Measurements from ENCODE around the gene ERVW-1. TPM values are rescaled to one million over a fixed set of nuclear protein-coding genes. Genes with fewer than 3 reads are reported as not detected.
"Not testable (repeated sequence)": the region's sequence is repeated elsewhere in the genome, so short reads cannot be mapped to it uniquely, and the experiment has no call there.

Gene ERVW-1
- polyA plus RNA-seq, 3 donors: not detected

DNA sequence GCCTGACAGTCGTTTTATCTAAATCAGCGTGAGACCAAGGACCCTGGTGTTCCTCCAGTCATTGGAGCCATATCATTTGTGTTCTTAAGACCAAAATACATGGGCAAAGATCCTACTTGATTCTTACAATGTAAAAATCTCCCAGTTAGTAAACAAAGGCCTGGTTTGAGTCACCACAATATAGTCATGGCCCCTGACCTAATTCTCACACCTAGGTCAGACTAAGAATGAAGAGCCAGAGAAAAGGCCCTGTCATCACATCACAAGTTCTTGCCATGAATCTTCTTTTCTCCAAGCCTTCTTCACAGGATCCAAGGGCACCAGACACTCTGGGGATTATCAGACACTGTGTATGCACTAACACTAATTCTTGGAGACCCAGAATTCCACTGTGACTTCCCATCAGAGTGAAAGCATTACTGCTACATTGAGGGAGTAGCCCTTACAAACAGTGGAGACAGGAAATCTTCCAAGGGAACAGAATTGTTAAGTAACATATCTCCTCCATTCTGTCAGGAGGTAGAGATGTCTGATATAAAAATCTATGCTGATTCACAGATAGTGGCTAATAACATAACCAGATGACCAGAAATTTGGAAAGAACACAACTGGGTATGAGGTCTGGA, 7.6 kb upstream of the ERVW-1 start:
- Histone ChIP-seq H3K27ac (ENCODE audit: low read depth in 1 of 2, low read length in 2 of 2) (no peak overlapping the region), H2AFZ (ENCODE audit: insufficient read depth, low read depth, low read length, poor library complexity, severe bottlenecking) (no peak overlapping the region), H3K4me2 (replicated peaks; ENCODE audit: extremely low read depth, low read length, poor library complexity, severe bottlenecking) (no peak overlapping the region), H3K36me3 (replicated peaks in 1 of 2; ENCODE audit: control insufficient read depth in 1 of 2, insufficient read depth in 2 of 2, low read length in 2 of 2) (peaks cover 39 to 49% of the 10 kb centered on the region in 2 donors), H3K9me3 (replicated peaks in 1 of 2; ENCODE audit: control insufficient read depth in 1 of 2, insufficient read depth in 1 of 2, low read length in 2 of 2) (no peaks in the 10 kb centered on the region), H3K79me2 (ENCODE audit: insufficient read depth, low read length) (no peaks in the 10 kb centered on the region), H3K27me3 (ENCODE audit: control insufficient read depth in 2 of 2, insufficient read depth in 2 of 2, low read length in 2 of 2) (no peaks in the 10 kb centered on the region), H4K20me1 (ENCODE audit: insufficient read depth, low read length) (no peaks in the 10 kb centered on the region), H3K9ac (ENCODE audit: insufficient read depth, low read length, poor library complexity, severe bottlenecking) (no peak overlapping the region), H3K4me3 (replicated peaks in 1 of 3; ENCODE audit: low read depth in 2 of 3, low read length in 3 of 3) (no peak overlapping the region), H3K4me1 (ENCODE audit: control insufficient read depth in 1 of 2, insufficient read depth in 2 of 2, low read length in 2 of 2) (no peaks in the 10 kb centered on the region)
- no peak for DNase-seq
- Mint-ChIP-seq H3K4me1 (no peaks in the 10 kb centered on the region), H3K4me3 (no peak overlapping the region), H3K36me3 (peaks cover 23 to 32% of the 10 kb centered on the region in 2 donors), H3K27me3 (ENCODE audit: low read depth in 3 of 3) (no peaks in the 10 kb centered on the region), H3K27ac (no peak overlapping the region), H3K9me3 (no peaks in the 10 kb centered on the region)
- TF ChIP-seq, protein P1, sequence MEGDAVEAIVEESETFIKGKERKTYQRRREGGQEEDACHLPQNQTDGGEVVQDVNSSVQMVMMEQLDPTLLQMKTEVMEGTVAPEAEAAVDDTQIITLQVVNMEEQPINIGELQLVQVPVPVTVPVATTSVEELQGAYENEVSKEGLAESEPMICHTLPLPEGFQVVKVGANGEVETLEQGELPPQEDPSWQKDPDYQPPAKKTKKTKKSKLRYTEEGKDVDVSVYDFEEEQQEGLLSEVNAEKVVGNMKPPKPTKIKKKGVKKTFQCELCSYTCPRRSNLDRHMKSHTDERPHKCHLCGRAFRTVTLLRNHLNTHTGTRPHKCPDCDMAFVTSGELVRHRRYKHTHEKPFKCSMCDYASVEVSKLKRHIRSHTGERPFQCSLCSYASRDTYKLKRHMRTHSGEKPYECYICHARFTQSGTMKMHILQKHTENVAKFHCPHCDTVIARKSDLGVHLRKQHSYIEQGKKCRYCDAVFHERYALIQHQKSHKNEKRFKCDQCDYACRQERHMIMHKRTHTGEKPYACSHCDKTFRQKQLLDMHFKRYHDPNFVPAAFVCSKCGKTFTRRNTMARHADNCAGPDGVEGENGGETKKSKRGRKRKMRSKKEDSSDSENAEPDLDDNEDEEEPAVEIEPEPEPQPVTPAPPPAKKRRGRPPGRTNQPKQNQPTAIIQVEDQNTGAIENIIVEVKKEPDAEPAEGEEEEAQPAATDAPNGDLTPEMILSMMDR (IDR thresholded peaks at IDR 0.05): no peak
- WGBS (ENCODE audit: insufficient coverage): 100% methylated on average over 2 of the region's 2 CpGs
- intact Hi-C loops (cut with micrococcal nuclease): no loop called here

DNA sequence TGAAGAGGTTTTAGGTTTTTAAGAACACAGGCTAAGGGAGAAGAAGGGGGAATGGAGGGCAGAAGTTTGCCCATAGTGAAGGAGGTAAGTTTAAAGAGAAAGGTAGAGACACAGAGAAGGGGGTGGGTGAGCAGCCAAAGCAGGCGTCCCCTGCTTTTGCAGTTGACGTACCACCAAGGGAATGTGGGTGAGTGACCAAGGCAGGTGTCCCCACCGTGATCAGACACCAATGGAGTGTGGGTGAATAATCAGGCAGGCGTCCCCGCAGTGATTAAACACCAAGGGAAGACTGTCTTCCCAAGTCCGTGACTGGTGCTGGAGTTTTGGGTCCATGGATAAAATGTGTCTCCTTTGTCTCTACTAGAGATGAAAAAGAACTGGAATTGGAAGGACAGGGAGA, 6.5 kb upstream of the ERVW-1 start:
- H3K36me3 ChIP-seq (replicated peaks in 1 of 2; ENCODE audit: control insufficient read depth in 1 of 2, insufficient read depth in 2 of 2, low read length in 2 of 2): peaks cover 32 to 39% of the 10 kb centered on the region in 2 donors
- H3K27me3 Mint-ChIP-seq (ENCODE audit: low read depth in 3 of 3); H3K27ac ChIP-seq (ENCODE audit: low read depth in 1 of 2, low read length in 2 of 2); H3K9me3 ChIP-seq (replicated peaks in 1 of 2; ENCODE audit: control insufficient read depth in 1 of 2, insufficient read depth in 1 of 2, low read length in 2 of 2); H3K27me3 ChIP-seq (ENCODE audit: control insufficient read depth in 2 of 2, insufficient read depth in 2 of 2, low read length in 2 of 2); DNase-seq; H3K4me3 Mint-ChIP-seq; H3K4me3 ChIP-seq (replicated peaks in 1 of 3; ENCODE audit: low read depth in 2 of 3, low read length in 3 of 3); H3K27ac Mint-ChIP-seq; H2AFZ ChIP-seq (ENCODE audit: insufficient read depth, low read depth, low read length, poor library complexity, severe bottlenecking); H3K4me1 Mint-ChIP-seq; H3K79me2 ChIP-seq (ENCODE audit: insufficient read depth, low read length); H3K4me2 ChIP-seq (replicated peaks; ENCODE audit: extremely low read depth, low read length, poor library complexity, severe bottlenecking); intact Hi-C loops (cut with micrococcal nuclease); H4K20me1 ChIP-seq (ENCODE audit: insufficient read depth, low read length); H3K9me3 Mint-ChIP-seq; H3K4me1 ChIP-seq (ENCODE audit: control insufficient read depth in 1 of 2, insufficient read depth in 2 of 2, low read length in 2 of 2); H3K9ac ChIP-seq (ENCODE audit: insufficient read depth, low read length, poor library complexity, severe bottlenecking): not testable (repeated sequence)
- peaks cover 22 to 25% of the 10 kb centered on the region in 2 donors for H3K36me3 Mint-ChIP-seq
- WGBS (ENCODE audit: insufficient coverage): 92% methylated on average over 6 of the region's 6 CpGs

DNA sequence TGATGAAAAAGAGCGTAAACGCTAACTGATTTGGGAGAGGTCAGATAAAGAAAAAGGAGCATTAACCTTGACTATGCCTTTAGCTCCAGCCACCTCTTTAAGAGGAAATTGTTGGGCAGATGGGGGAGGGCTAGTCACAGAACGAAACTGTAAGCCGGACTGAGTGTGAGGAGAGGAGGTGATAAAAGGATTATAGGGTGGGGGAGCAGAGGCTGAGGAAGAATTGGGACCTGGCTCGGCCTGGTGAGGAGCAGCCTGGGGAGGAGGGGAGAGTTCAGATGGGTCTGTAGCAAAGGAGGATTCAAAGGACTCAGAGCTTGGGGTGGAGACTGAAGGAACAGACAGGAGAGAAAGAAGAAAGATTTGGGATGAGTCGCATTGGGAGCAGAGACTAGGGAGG, 5.9 kb upstream of the ERVW-1 start:
- H3K79me2 ChIP-seq (ENCODE audit: insufficient read depth, low read length); H3K4me3 ChIP-seq (replicated peaks in 1 of 3; ENCODE audit: low read depth in 2 of 3, low read length in 3 of 3); H3K9me3 ChIP-seq (replicated peaks in 1 of 2; ENCODE audit: control insufficient read depth in 1 of 2, insufficient read depth in 1 of 2, low read length in 2 of 2); H3K27ac ChIP-seq (ENCODE audit: low read depth in 1 of 2, low read length in 2 of 2); H3K4me1 Mint-ChIP-seq; H3K27ac Mint-ChIP-seq; H3K4me3 Mint-ChIP-seq; H3K9ac ChIP-seq (ENCODE audit: insufficient read depth, low read length, poor library complexity, severe bottlenecking); H3K27me3 Mint-ChIP-seq (ENCODE audit: low read depth in 3 of 3); H2AFZ ChIP-seq (ENCODE audit: insufficient read depth, low read depth, low read length, poor library complexity, severe bottlenecking); H3K9me3 Mint-ChIP-seq; H3K4me2 ChIP-seq (replicated peaks; ENCODE audit: extremely low read depth, low read length, poor library complexity, severe bottlenecking); H4K20me1 ChIP-seq (ENCODE audit: insufficient read depth, low read length); DNase-seq; H3K4me1 ChIP-seq (ENCODE audit: control insufficient read depth in 1 of 2, insufficient read depth in 2 of 2, low read length in 2 of 2); intact Hi-C loops (cut with micrococcal nuclease); H3K27me3 ChIP-seq (ENCODE audit: control insufficient read depth in 2 of 2, insufficient read depth in 2 of 2, low read length in 2 of 2): not testable (repeated sequence)
- peaks cover 28 to 33% of the 10 kb centered on the region in 2 donors for H3K36me3 ChIP-seq (replicated peaks in 1 of 2; ENCODE audit: control insufficient read depth in 1 of 2, insufficient read depth in 2 of 2, low read length in 2 of 2)
- WGBS (ENCODE audit: insufficient coverage): 95% methylated on average over 2 of the region's 6 CpGs
- peaks cover 18 to 21% of the 10 kb centered on the region in 2 donors for H3K36me3 Mint-ChIP-seq

DNA sequence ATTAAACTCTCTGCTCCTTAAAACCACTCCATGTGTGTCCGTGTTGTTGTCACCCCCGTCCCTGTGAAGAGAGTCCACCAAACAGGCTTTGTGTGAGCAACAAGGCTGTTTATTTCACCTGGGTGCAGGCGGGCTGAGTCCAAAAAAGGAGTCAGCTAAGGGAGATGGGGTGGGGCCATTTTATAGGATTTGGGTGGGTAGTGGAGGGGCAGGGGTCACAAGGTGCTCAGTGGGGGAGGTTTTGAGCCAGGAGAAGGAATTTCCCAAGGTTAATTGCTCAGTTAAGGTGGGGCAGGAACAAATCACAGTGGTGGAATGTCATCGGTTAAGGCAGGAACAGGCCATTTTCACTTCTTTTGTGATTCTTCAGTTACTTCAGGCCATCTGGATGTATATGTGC, 1.4 kb upstream of the ERVW-1 start:
- H3K4me1 ChIP-seq (ENCODE audit: control insufficient read depth in 1 of 2, insufficient read depth in 2 of 2, low read length in 2 of 2); intact Hi-C loops (cut with micrococcal nuclease); H3K4me2 ChIP-seq (replicated peaks; ENCODE audit: extremely low read depth, low read length, poor library complexity, severe bottlenecking); H3K79me2 ChIP-seq (ENCODE audit: insufficient read depth, low read length); H3K4me1 Mint-ChIP-seq; H3K36me3 ChIP-seq (replicated peaks in 1 of 2; ENCODE audit: control insufficient read depth in 1 of 2, insufficient read depth in 2 of 2, low read length in 2 of 2); H3K9me3 Mint-ChIP-seq; H3K4me3 ChIP-seq (replicated peaks in 1 of 3; ENCODE audit: low read depth in 2 of 3, low read length in 3 of 3); H4K20me1 ChIP-seq (ENCODE audit: insufficient read depth, low read length); H2AFZ ChIP-seq (ENCODE audit: insufficient read depth, low read depth, low read length, poor library complexity, severe bottlenecking); DNase-seq; H3K4me3 Mint-ChIP-seq; H3K27me3 ChIP-seq (ENCODE audit: control insufficient read depth in 2 of 2, insufficient read depth in 2 of 2, low read length in 2 of 2); H3K9me3 ChIP-seq (replicated peaks in 1 of 2; ENCODE audit: control insufficient read depth in 1 of 2, insufficient read depth in 1 of 2, low read length in 2 of 2); H3K9ac ChIP-seq (ENCODE audit: insufficient read depth, low read length, poor library complexity, severe bottlenecking); H3K27me3 Mint-ChIP-seq (ENCODE audit: low read depth in 3 of 3); H3K27ac ChIP-seq (ENCODE audit: low read depth in 1 of 2, low read length in 2 of 2): not testable (repeated sequence)
- Mint-ChIP-seq H3K36me3 (peaks cover 13 to 17% of the 10 kb centered on the region in 2 donors), H3K27ac (peak overlapping the region in 1 of 7 donors; percentile 70)
- 100% methylated on average over 2 of the region's 4 CpGs for WGBS (ENCODE audit: insufficient coverage)

Data from CD14-positive monocyte (primary cell).